B cell (primary cell): ENCODE measurements around the gene AXIN2. TPM values are rescaled to one million over a fixed set of nuclear protein-coding genes. Genes with fewer than 3 reads are reported as not detected.

Source experiments
- ATAC-seq: fragments of 200-7000 bp; cut with Tn5 transposase; one replicate; pipeline ENCODE4 v1.10.0; 2021; ENCODE audit warnings: low read depth, mild to moderate bottlenecking, moderate number of reproducible peaks, moderate library complexity
- CTCF ChIA-PET: fragments of 350-600 bp; sonication (Branson Sonifier 250); formaldehyde crosslinking; loops from one replicate; lab custom pipeline; 2021; ENCODE audit warnings: antibody characterized with exemption, inconsistent platforms; lab: Charles Lee
- POLR2A ChIA-PET: fragments of 350-600 bp; sonication (Branson Sonifier 250); formaldehyde crosslinking; loops from one replicate; lab custom pipeline; 2021; ENCODE audit warnings: antibody characterized with exemption; lab: Charles Lee
- DNase-seq: peaks from one replicate; pipeline ENCODE4 v3.0.0; 2013
- H2AFZ ChIP-seq: 2 replicates; pipeline ENCODE4 v1.6.1; 2012; ENCODE audit warnings: mild to moderate bottlenecking, low read depth, low read length; ENCODE audit not compliant: insufficient read depth, poor library complexity, severe bottlenecking
- H3K27ac ChIP-seq, 2 donors: 1 replicate in 1 of 2; 2 replicates in 1 of 2; pipeline ENCODE4 v1.5.1; 2012 to 2013; ENCODE audit warnings: low read length in 2 of 2, mild to moderate bottlenecking in 2 of 2, moderate library complexity in 1 of 2
- H3K27me3 ChIP-seq, 4 experiments: fragments of 200-600 bp in 1 of 4; sonication (generic) in 1 of 4; replicated peaks in 1 of 4; 1 replicate in 2 of 4; 2 replicates in 2 of 4; pipeline versions ENCODE4 v1.6.1 to v1.7.0; 2013 to 2016; ENCODE audit warnings: low read length in 3 of 4, mild to moderate bottlenecking in 2 of 4, mixed read lengths in 1 of 4, moderate library complexity in 1 of 4; ENCODE audit not compliant: insufficient read depth in 4 of 4, control insufficient read depth in 3 of 4; ENCODE audit errors: control extremely low read depth in 1 of 4
- H3K36me3 ChIP-seq, 2 experiments: replicated peaks in 1 of 2; 1 replicate in 1 of 2; 2 replicates in 1 of 2; pipeline versions ENCODE4 v1.6.1 to v1.7.1; 2013; ENCODE audit warnings: low read length in 1 of 2; ENCODE audit not compliant: insufficient read depth in 2 of 2, control insufficient read depth in 1 of 2; ENCODE audit errors: control extremely low read depth in 1 of 2, extremely low read depth in 1 of 2
- H3K4me1 ChIP-seq, 2 donors: fragments of 200-600 bp in 1 of 2; sonication (generic) in 1 of 2; 1 replicate in 1 of 2; 2 replicates in 1 of 2; pipeline versions ENCODE4 v1.5.1 to v1.6.1; 2013 to 2017; ENCODE audit warnings: low read length in 2 of 2; ENCODE audit not compliant: control insufficient read depth in 2 of 2, insufficient read depth in 2 of 2
- H3K4me2 ChIP-seq: replicated peaks from 2 replicates; pipeline ENCODE3; 2012; ENCODE audit warnings: mild to moderate bottlenecking, low read depth, low read length; ENCODE audit not compliant: poor library complexity, severe bottlenecking
- H3K4me3 ChIP-seq, 5 experiments: fragments of 200-600 bp in 1 of 5; sonication (generic) in 1 of 5; 1 replicate in 3 of 5; 2 replicates in 2 of 5; pipeline versions ENCODE4 v1.5.1 to v1.7.0; 2011 to 2016; ENCODE audit warnings: low read length in 4 of 5, mild to moderate bottlenecking in 4 of 5, low read depth in 2 of 5, control low read depth in 1 of 5, moderate library complexity in 1 of 5; ENCODE audit not compliant: insufficient read depth in 1 of 5; ENCODE audit errors: control extremely low read depth in 1 of 5, extremely low read depth in 1 of 5
- H3K79me2 ChIP-seq: fragments of 200-600 bp; sonication (generic); one replicate; pipeline ENCODE4 v1.6.0; 2016; ENCODE audit warnings: low read length; ENCODE audit not compliant: control insufficient read depth, insufficient read depth
- H3K9ac ChIP-seq: fragments of 200-600 bp; sonication (generic); 2 replicates; pipeline ENCODE4 v1.6.1; 2017; ENCODE audit warnings: mild to moderate bottlenecking, low read length, moderate library complexity
- H3K9me3 ChIP-seq, 3 donors: one replicate each; pipeline versions ENCODE4 v1.6.1 to v1.7.1; 2013; ENCODE audit warnings: low read length in 2 of 3; ENCODE audit not compliant: control insufficient read depth in 2 of 3, insufficient read depth in 1 of 3; ENCODE audit errors: control extremely low read depth in 1 of 3
- H4K20me1 ChIP-seq: 2 replicates; pipeline ENCODE4 v1.6.0; 2012; ENCODE audit warnings: mild to moderate bottlenecking, low read length; ENCODE audit not compliant: insufficient read depth, control insufficient read depth, poor library complexity, severe bottlenecking
- H3K27ac Mint-ChIP-seq: one replicate; pipeline ENCODE4 v1.8.0; 2021; ENCODE audit warnings: mixed read lengths
- H3K27me3 Mint-ChIP-seq: one replicate; pipeline ENCODE4 v1.8.0; 2021; ENCODE audit warnings: mixed read lengths
- H3K4me1 Mint-ChIP-seq: one replicate; pipeline ENCODE4 v1.8.0; 2021; ENCODE audit warnings: mixed read lengths
- H3K4me3 Mint-ChIP-seq: one replicate; pipeline ENCODE4 v1.8.0; 2021; ENCODE audit warnings: mixed read lengths
- H3K9me3 Mint-ChIP-seq: one replicate; pipeline ENCODE4 v1.8.0; 2022; ENCODE audit warnings: mixed read lengths; ENCODE audit not compliant: insufficient read depth
- CTCF ChIP-seq: fragments of 200-600 bp; IDR thresholded peaks from one replicate; pipeline ENCODE4 v1.8.0; 2022; ENCODE audit warnings: antibody characterized with exemption, mild to moderate bottlenecking
- EZH2 ChIP-seq: IDR thresholded peaks from 2 replicates; pipeline ENCODE4 v1.6.1; 2012; ENCODE audit warnings: borderline replicate concordance, low read depth, mild to moderate bottlenecking, moderate library complexity, low read length; ENCODE audit not compliant: insufficient read depth, poor library complexity, severe bottlenecking
- WGBS: methylation state at CpG from one replicate; pipeline ENCODE4 v1.1.5; 2013; ENCODE audit warnings: missing lambda C conversion rate; ENCODE audit not compliant: insufficient coverage; 5-methylcytosine and 5-hydroxymethylcytosine counted together
- intact Hi-C: fragments of 100-400 bp; cut with micrococcal nuclease; formaldehyde crosslinking; loops from one replicate; pipeline ENCODE4 v1.10.0; 2022
- polyA plus RNA-seq: library from polyadenylated mRNA; depleted of rRNA; stranded (reverse); fragments of >200 nt; gene quantifications from 2 replicates; pipeline ENCODE4 v1.2.3, GENCODE V29; 2012
- total RNA-seq, 2 donors: library from RNA; stranded (reverse); fragments of 120-200 nt in 1 of 2; gene quantifications; 1 replicate in 1 of 2; 2 replicates in 1 of 2; pipeline versions ENCODE4 v1.2.3 to v1.2.4, GENCODE V29; 2013 to 2022

AXIN2 gene
- total and polyA plus RNA-seq, 2 donors (not counting 1 experiment from before 2014, with no cell fraction given) = 0.16 to 1.2 TPM

- 90% methylated on average over 5 of the region's 5 CpGs for WGBS
- Histone ChIP-seq H2AFZ (no peak overlapping the region), H3K4me2 (no peak overlapping the region), H3K9ac (no peak overlapping the region), H3K4me1 (peaks cover 0 to 6% of the 10 kb centered on the region in 2 donors), H3K27me3 (peaks cover 0 to 9% (median 4%) of the 10 kb centered on the region in 4 experiments), H3K79me2 (no peaks in the 10 kb centered on the region), H3K27ac (no peak overlapping the region), H3K9me3 (peaks cover 0 to 13% (median 0%) of the 10 kb centered on the region in 3 donors), H4K20me1 (no peaks in the 10 kb centered on the region), H3K36me3 (no peaks in the 10 kb centered on the region), H3K4me3 (no peak overlapping the region)
- H3K4me3 Mint-ChIP-seq = no peak overlapping the region
- DNase-seq (no peak), ATAC-seq (no peak)
- H3K27ac Mint-ChIP-seq = no peak overlapping the region
- intact Hi-C loops = no loop called here
- H3K9me3 Mint-ChIP-seq = no peaks in the 10 kb centered on the region
- H3K27me3 Mint-ChIP-seq = peaks cover 23% of the 10 kb centered on the region
- ChIA-PET CTCF (no interaction called here), POLR2A (no interaction called here)
- H3K4me1 Mint-ChIP-seq = peaks cover 6% of the 10 kb centered on the region
- TF ChIP-seq CTCF (no peak), EZH2 (no peak)
Measured at GRCh38 chr17:65589321-65589720, 27.9 kb upstream of the AXIN2 start.

GRCh38 chr17:65588181-65588808 lies 26.8 kb upstream of the AXIN2 start:
- Mint-ChIP-seq H3K9me3 (no peaks in the 10 kb centered on the region), H3K4me3 (no peak overlapping the region), H3K4me1 (no peaks in the 10 kb centered on the region), H3K27ac (no peak overlapping the region), H3K27me3 (peaks cover 13% of the 10 kb centered on the region)
- ATAC-seq (no peak), DNase-seq (no peak)
- Histone ChIP-seq H3K4me1 (peaks cover 0 to 7% of the 10 kb centered on the region in 2 donors), H3K9me3 (peaks cover 0 to 13% (median 0%) of the 10 kb centered on the region in 3 donors), H2AFZ (no peak overlapping the region), H3K4me3 (no peak overlapping the region), H4K20me1 (no peaks in the 10 kb centered on the region), H3K9ac (no peak overlapping the region), H3K36me3 (no peaks in the 10 kb centered on the region), H3K4me2 (no peak overlapping the region), H3K27ac (no peak overlapping the region), H3K27me3 (peaks cover 0 to 9% (median 0%) of the 10 kb centered on the region in 4 experiments), H3K79me2 (no peaks in the 10 kb centered on the region)
- 93% methylated on average over 9 of the region's 9 CpGs for WGBS
- TF ChIP-seq EZH2 = no peak
- TF ChIP-seq CTCF = no peak
- ChIA-PET POLR2A (interaction anchor here (0.7 kb wide), 1 partner anchor 10 kb away, joined by 4 read pairs; no protein-coding TSS in a partner anchor), CTCF (no interaction called here)
- intact Hi-C loops = no loop called here
